NT2/D1 (cell line): Measurements from ENCODE around the gene RRAGC.

Source experiments
- SUZ12 ChIP-seq: IDR thresholded peaks from 2 replicates; pipeline ENCODE4 v1.6.1; 2011; ENCODE audit not compliant: insufficient read length, insufficient read depth; ENCODE audit errors: extremely low read depth
- YY1 ChIP-seq: IDR thresholded peaks from 2 replicates; pipeline ENCODE4 v1.6.1; 2011; ENCODE audit not compliant: insufficient read length, insufficient read depth
- ZNF274 ChIP-seq: IDR thresholded peaks from 2 replicates; pipeline ENCODE4 v1.6.1; 2011; ENCODE audit warnings: mild to moderate bottlenecking, low read depth, low read length

- TF ChIP-seq YY1 (no peak), ZNF274 (no peak), SUZ12 (no peak)
Observed at GRCh38 chr1:38820860-38821259, 38.7 kb downstream of the RRAGC start.
